ENCODE results near the gene UBE2N.
"Not testable (repeated sequence)": the region's sequence is repeated elsewhere in the genome, so short reads cannot be mapped to it uniquely, and the experiment has no call there.

The UBE2N gene

GRCh38 chr12:93393425-93393824, 48.3 kb downstream of the UBE2N start:
- H3K79me2 ChIP-seq (ENCODE audit: insufficient read depth, low read depth), result peaks cover 38% of the 10 kb centered on the region
- H3K36me3 ChIP-seq (ENCODE audit: insufficient read depth), result no peaks in the 10 kb centered on the region

GRCh38 chr12:93390549-93391297, 51.0 kb downstream of the UBE2N start:
- Histone ChIP-seq H3K27ac (no peak overlapping the region), H3K4me3 (IDR thresholded peaks at IDR 0.05; ENCODE audit: insufficient read depth, low read depth, low read length) (no peak overlapping the region), H3K27me3 (ENCODE audit: insufficient read depth, low read depth) (no peaks in the 10 kb centered on the region), H4K20me1 (ENCODE audit: insufficient read depth) (0 out of 2 replicates have a peak, but pooled peaks cover 5% of the 10 kb centered on the region), H3K4me1 (ENCODE audit: low read depth, poor library complexity, severe bottlenecking) (peaks cover 32% of the 10 kb centered on the region), H3K4me2 (no peak overlapping the region), H3K79me2 (ENCODE audit: insufficient read depth, low read depth) (peaks cover 63% of the 10 kb centered on the region), H2AFZ (ENCODE audit: low read depth) (no peak overlapping the region), H3K9ac (no peak overlapping the region), H3K36me3 (ENCODE audit: insufficient read depth) (no peaks in the 10 kb centered on the region)
- TF ChIP-seq CTCF (conservative IDR thresholded peaks at IDR 0.05; ENCODE audit: low read depth, low read length), result no peak

More at GRCh38 chr12:93393425-93393824, 48.3 kb downstream of the UBE2N start:
- Histone ChIP-seq H3K27me3 (ENCODE audit: insufficient read depth, low read depth) (no peaks in the 10 kb centered on the region), H3K27ac (no peak overlapping the region), H3K4me2 (no peak overlapping the region), H3K4me1 (ENCODE audit: low read depth, poor library complexity, severe bottlenecking) (peaks cover 16% of the 10 kb centered on the region), H3K9ac (no peak overlapping the region), H4K20me1 (ENCODE audit: insufficient read depth) (no peaks in the 10 kb centered on the region), H3K4me3 (IDR thresholded peaks at IDR 0.05; ENCODE audit: insufficient read depth, low read depth, low read length) (no peak overlapping the region), H2AFZ (ENCODE audit: low read depth) (no peak overlapping the region)
- no peak for TF ChIP-seq CTCF (conservative IDR thresholded peaks at IDR 0.05; ENCODE audit: low read depth, low read length)

GRCh38 chr12:93390031-93390430, 51.7 kb downstream of the UBE2N start:
- Histone ChIP-seq H3K9ac (no peak overlapping the region), H3K4me1 (ENCODE audit: low read depth, poor library complexity, severe bottlenecking) (peaks cover 32% of the 10 kb centered on the region), H3K4me3 (IDR thresholded peaks at IDR 0.05; ENCODE audit: insufficient read depth, low read depth, low read length) (no peak overlapping the region), H2AFZ (ENCODE audit: low read depth) (no peak overlapping the region), H3K79me2 (ENCODE audit: insufficient read depth, low read depth) (peaks cover 69% of the 10 kb centered on the region), H3K27me3 (ENCODE audit: insufficient read depth, low read depth) (no peaks in the 10 kb centered on the region), H3K36me3 (ENCODE audit: insufficient read depth) (no peaks in the 10 kb centered on the region), H3K27ac (no peak overlapping the region), H3K4me2 (no peak overlapping the region), H4K20me1 (ENCODE audit: insufficient read depth) (0 out of 2 replicates have a peak, but pooled peaks cover 10% of the 10 kb centered on the region)
- TF ChIP-seq CTCF (conservative IDR thresholded peaks at IDR 0.05; ENCODE audit: low read depth, low read length), result no peak

GRCh38 chr12:93387780-93388179, 54.0 kb downstream of the UBE2N start:
- TF ChIP-seq CTCF (conservative IDR thresholded peaks at IDR 0.05; ENCODE audit: low read depth, low read length), result no peak
- peaks cover 81% of the 10 kb centered on the region for H3K79me2 ChIP-seq (ENCODE audit: insufficient read depth, low read depth)
- H3K4me2 ChIP-seq, result no peak overlapping the region
- no peak overlapping the region for H3K9ac ChIP-seq
- 0 out of 2 replicates have a peak, but pooled peaks cover 12% of the 10 kb centered on the region for H4K20me1 ChIP-seq (ENCODE audit: insufficient read depth)
- peaks cover 32% of the 10 kb centered on the region for H3K4me1 ChIP-seq (ENCODE audit: low read depth, poor library complexity, severe bottlenecking)
- no peaks in the 10 kb centered on the region for H3K27me3 ChIP-seq (ENCODE audit: insufficient read depth, low read depth)
- no peak overlapping the region for H3K27ac ChIP-seq
- H3K36me3 ChIP-seq (ENCODE audit: insufficient read depth), result no peaks in the 10 kb centered on the region
- no peak overlapping the region for H2AFZ ChIP-seq (ENCODE audit: low read depth)
- no peak overlapping the region for H3K4me3 ChIP-seq (IDR thresholded peaks at IDR 0.05; ENCODE audit: insufficient read depth, low read depth, low read length)

- not testable (repeated sequence) for H3K9ac ChIP-seq; H3K4me3 ChIP-seq (IDR thresholded peaks at IDR 0.05; ENCODE audit: insufficient read depth, low read depth, low read length)
- peak overlapping the region; percentile 78; the same call in 1 of the 2 replicates for H3K4me2 ChIP-seq
Measured at GRCh38 chr12:93381976-93382437, 59.7 kb downstream of the UBE2N start.

More at GRCh38 chr12:93381976-93382437, 59.7 kb downstream of the UBE2N start:
- H3K36me3 ChIP-seq (ENCODE audit: insufficient read depth); H2AFZ ChIP-seq (ENCODE audit: low read depth); H3K27ac ChIP-seq; H3K27me3 ChIP-seq (ENCODE audit: insufficient read depth, low read depth): not testable (repeated sequence)
- peaks cover 21% of the 10 kb centered on the region; the same call in 1 of the 2 replicates for H4K20me1 ChIP-seq (ENCODE audit: insufficient read depth)
- H3K4me1 ChIP-seq (ENCODE audit: low read depth, poor library complexity, severe bottlenecking), result peaks cover 29% of the 10 kb centered on the region
- peaks cover 84% of the 10 kb centered on the region for H3K79me2 ChIP-seq (ENCODE audit: insufficient read depth, low read depth)
